A549 treated with AZD9567 at 1 μM for 4 hours (cell line): ENCODE measurements around the gene KRTCAP2. TPM values are rescaled to one million over a fixed set of nuclear protein-coding genes. Genes with fewer than 3 reads are reported as not detected.

Source experiments
- total RNA-seq: library from RNA; stranded (reverse); fragments of 200-300 nt; extraction: Qiagen RNA extraction; gene quantifications from 5 replicates; pipeline ENCODE4 v1.2.3, GENCODE V29; 2022; ENCODE audit not compliant: insufficient read depth

KRTCAP2 gene
- 226 to 261 TPM (median 239 TPM) in 5 replicates for total RNA-seq

GRCh38 chr1:155172732-155173477, at the start of gene KRTCAP2:
KRTCAP2 (minus strand) TSS chr1:155173304; CDS start chr1:155173224, 80 bp downstream.

GRCh38 chr1:155208541-155209311, 35.6 kb upstream of the KRTCAP2 start, which contains the start of gene MTX1:
MTX1 (plus strand) TSS chr1:155208695; CDS start chr1:155208805, 110 bp downstream.

GRCh38 chr1:155207806-155208540, 34.9 kb upstream of the KRTCAP2 start, which contains the start of gene THBS3:
THBS3 (minus strand) TSS chr1:155207897; CDS start chr1:155207876, 21 bp downstream.

GRCh38 chr1:155173478-155174323, 597 bp upstream of the KRTCAP2 start, which contains the start of gene TRIM46:
TRIM46 (plus strand) TSS chr1:155173849; CDS start chr1:155173967, 118 bp downstream.

GRCh38 chr1:155139895-155140629, 33.0 kb downstream of the KRTCAP2 start, which contains the start of gene DPM3:
DPM3 (minus strand) TSS chr1:155140531; CDS start chr1:155140240, 291 bp downstream.

GRCh38 chr1:155135415-155136028, 37.6 kb downstream of the KRTCAP2 start, which contains the start of gene SLC50A1:
SLC50A1 (plus strand) TSS chr1:155135852; CDS start chr1:155135912, 60 bp downstream.

GRCh38 chr1:155127105-155127966, 45.8 kb downstream of the KRTCAP2 start, which contains the start of gene EFNA1:
EFNA1 (plus strand) TSS chr1:155127876; CDS start chr1:155127978, 102 bp downstream.

Other genes starting within 250 kb of the KRTCAP2 start
- 33.5 to 46.0 TPM (median 43.0 TPM) in 5 replicates for gene PMVK, start 236.6 kb downstream of the KRTCAP2 start, total RNA-seq
- 8.0 to 15.6 TPM (median 13.9 TPM) in 5 replicates for gene PBXIP1, start 217.2 kb downstream of the KRTCAP2 start, total RNA-seq
- gene PYGO2, start 211.5 kb downstream of the KRTCAP2 start, total RNA-seq: 23.8 to 25.3 TPM (median 24.4 TPM) in 5 replicates
- gene SHC1, start 202.6 kb downstream of the KRTCAP2 start, total RNA-seq: 163 to 228 TPM (median 221 TPM) in 5 replicates
- 350 to 384 TPM (median 355 TPM) in 5 replicates for gene CKS1B, start 198.6 kb downstream of the KRTCAP2 start, total RNA-seq
- gene FLAD1, start 190.0 kb downstream of the KRTCAP2 start, total RNA-seq: 34.0 to 47.4 TPM (median 47.2 TPM) in 5 replicates
- gene LENEP, start 179.7 kb downstream of the KRTCAP2 start, total RNA-seq: not detected in 5 replicates
- 30.4 to 41.5 TPM (median 37.4 TPM) in 5 replicates for gene ZBTB7B, start 170.5 kb downstream of the KRTCAP2 start, total RNA-seq
- 0.38 to 0.88 TPM (median 0.56 TPM) in 4 of 5 replicates, not detected in the other for gene DCST2, start 139.5 kb downstream of the KRTCAP2 start, total RNA-seq
- not detected in 5 replicates for gene DCST1, start 139.5 kb downstream of the KRTCAP2 start, total RNA-seq
- 55.7 to 115 TPM (median 104 TPM) in 5 replicates for gene ADAM15, start 122.0 kb downstream of the KRTCAP2 start, total RNA-seq
- gene EFNA4, start 109.6 kb downstream of the KRTCAP2 start, total RNA-seq: 11.3 to 14.4 TPM (median 13.2 TPM) in 5 replicates
- 7.0 to 11.0 TPM (median 7.7 TPM) in 5 replicates for gene EFNA3, start 94.5 kb downstream of the KRTCAP2 start, total RNA-seq
- gene EFNA1, start 45.4 kb downstream of the KRTCAP2 start, total RNA-seq: 23.7 to 35.1 TPM (median 30.9 TPM) in 5 replicates
- 32.9 to 44.7 TPM (median 35.7 TPM) in 5 replicates for gene SLC50A1, start 37.5 kb downstream of the KRTCAP2 start, total RNA-seq
- gene DPM3, start 32.8 kb downstream of the KRTCAP2 start, total RNA-seq: 71.3 to 102 TPM (median 100 TPM) in 5 replicates
- 1.6 to 2.4 TPM (median 2.0 TPM) in 4 of 5 replicates, not detected in the other for gene TRIM46, start 545 bp upstream of the KRTCAP2 start, total RNA-seq
- gene THBS3, start 34.6 kb upstream of the KRTCAP2 start, total RNA-seq: 3.3 to 11.6 TPM (median 9.6 TPM) in 5 replicates
- gene MTX1, start 35.4 kb upstream of the KRTCAP2 start, total RNA-seq: 71.0 to 72.9 TPM (median 72.6 TPM) in 5 replicates
- 28.4 to 32.9 TPM (median 29.7 TPM) in 5 replicates for gene ENTREP3, start 82.2 kb upstream of the KRTCAP2 start, total RNA-seq
- gene SCAMP3, start 89.1 kb upstream of the KRTCAP2 start, total RNA-seq: 106 to 136 TPM (median 123 TPM) in 5 replicates
- gene CLK2, start 100.2 kb upstream of the KRTCAP2 start, total RNA-seq: 18.9 to 35.2 TPM (median 31.1 TPM) in 5 replicates
- 1.6 to 6.1 TPM (median 5.0 TPM) in 5 replicates for gene HCN3, start 104.2 kb upstream of the KRTCAP2 start, total RNA-seq
- 0.02 to 0.03 TPM in 2 of 5 replicates, not detected in the others for gene PKLR, start 128.1 kb upstream of the KRTCAP2 start, total RNA-seq
- 158 to 170 TPM (median 163 TPM) in 5 replicates for gene FDPS, start 135.6 kb upstream of the KRTCAP2 start, total RNA-seq
- gene RUSC1, start 147.6 kb upstream of the KRTCAP2 start, total RNA-seq: 40.7 to 56.9 TPM (median 56.2 TPM) in 5 replicates